Iris pigment epithelial cell (primary cell): ENCODE data around the gene RPA3.
"Not testable (repeated sequence)": the region's sequence is repeated elsewhere in the genome, so short reads cannot be mapped to it uniquely, and the experiment has no call there.

Experiments
- DNase-seq: peaks from one replicate; pipeline ENCODE4 v3.0.0-alpha.2; 2011; ENCODE audit warnings: low read depth

The RPA3 gene

GRCh38 chr7:7694542-7694941, 23.9 kb downstream of the RPA3 start:
- no peak for DNase-seq

GRCh38 chr7:7693881-7694280, 24.5 kb downstream of the RPA3 start:
- peak; percentile 92 for DNase-seq

GRCh38 chr7:7688956-7689355, 29.5 kb downstream of the RPA3 start:
- DNase-seq: no peak

GRCh38 chr7:7688310-7688709, 30.1 kb downstream of the RPA3 start:
- DNase-seq: no peak

- DNase-seq: no peak
Observed at GRCh38 chr7:7687800-7688199, 30.6 kb downstream of the RPA3 start.

DNA sequence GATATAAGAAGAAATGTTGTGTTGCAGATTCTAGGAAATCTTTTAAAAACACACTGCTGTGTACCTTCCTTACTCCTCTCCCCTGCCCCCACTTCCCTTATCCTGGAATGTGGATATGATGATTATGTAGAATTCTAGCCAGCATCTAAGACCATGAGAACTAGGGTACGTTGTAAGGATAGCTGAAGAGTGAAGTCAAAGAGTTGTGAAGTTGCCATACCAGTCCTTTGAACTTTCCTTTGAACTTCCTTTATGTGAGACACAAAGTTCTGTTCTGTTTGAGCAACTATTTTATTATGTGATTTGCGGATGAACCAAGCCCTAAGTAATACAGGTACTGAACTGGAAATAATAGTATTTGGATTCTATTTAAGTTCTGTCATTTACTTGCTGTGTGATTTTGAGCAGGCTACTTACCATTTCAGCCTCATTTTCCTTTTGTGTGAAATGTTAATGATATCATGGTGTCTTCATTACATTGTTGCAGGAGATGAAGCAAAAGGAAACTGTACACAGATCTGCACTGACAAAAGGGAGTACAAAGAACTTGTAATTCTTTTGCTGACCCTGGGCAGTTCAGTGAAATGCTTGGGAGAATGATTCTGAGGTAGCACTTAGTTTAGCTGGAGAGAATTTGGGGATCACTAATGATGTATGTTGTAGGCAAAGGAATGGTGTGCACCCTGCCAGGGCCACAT, 31.4 kb downstream of the RPA3 start:
- DNase-seq: peak; percentile 52

DNA sequence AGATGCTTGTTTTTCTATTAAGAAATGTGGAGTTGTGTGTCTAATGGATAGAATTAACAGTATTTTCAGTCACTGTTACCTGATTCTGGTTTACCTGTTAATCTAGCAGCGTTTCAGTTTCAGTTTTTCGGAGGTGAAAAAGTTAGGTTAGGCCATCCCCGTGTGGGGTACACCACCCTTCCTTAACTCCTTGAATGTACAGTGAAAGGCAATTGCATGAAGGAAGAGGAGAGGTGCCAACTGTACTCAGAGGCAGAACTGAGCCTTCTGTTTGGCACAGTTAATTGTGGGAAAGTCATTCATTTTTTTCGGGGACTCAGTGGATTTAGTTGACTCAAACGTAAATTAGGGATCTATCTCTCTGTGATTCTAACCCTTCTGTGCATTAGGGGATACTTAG, 35.5 kb downstream of the RPA3 start:
- no peak for DNase-seq

GRCh38 chr7:7681936-7682329, 36.5 kb downstream of the RPA3 start:
- DNase-seq: no peak

DNA sequence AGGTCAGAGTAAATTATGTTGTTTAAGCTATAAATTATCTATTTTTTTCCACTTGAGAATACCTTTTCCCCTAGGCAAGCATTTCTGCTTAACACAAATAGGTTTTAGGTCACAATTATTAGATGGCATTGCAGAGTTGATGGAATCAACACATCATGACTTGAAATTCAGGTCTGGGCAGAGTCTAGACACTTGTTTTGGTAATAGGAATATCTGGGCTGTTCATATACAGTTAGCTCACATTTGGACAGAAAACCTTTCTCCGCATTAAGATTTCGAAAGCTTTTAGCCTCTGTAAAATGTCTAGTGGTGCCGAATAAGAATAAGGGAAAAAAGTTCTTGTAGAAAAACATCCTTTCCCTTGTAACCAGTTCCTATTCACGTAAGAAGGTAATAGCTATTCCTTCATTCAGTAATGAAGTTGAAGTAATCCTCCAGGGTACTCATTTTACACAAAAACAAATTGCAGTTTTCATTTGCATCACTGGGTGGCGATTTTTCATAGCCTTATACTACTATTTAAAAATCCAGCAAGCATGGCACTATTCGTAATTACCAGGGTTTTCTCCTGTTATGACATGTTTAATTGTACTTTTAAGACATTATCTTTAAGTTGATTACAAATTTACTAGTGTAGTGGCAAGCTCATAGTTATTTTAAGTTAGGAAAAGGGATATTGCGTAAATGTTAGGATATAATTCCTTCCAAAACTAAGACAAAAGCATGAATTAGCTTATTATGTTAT, 37.0 kb downstream of the RPA3 start:
- peak; percentile 65 for DNase-seq

- not testable (repeated sequence) for DNase-seq
Observed at GRCh38 chr7:7679640-7680039, 38.8 kb downstream of the RPA3 start.

GRCh38 chr7:7675686-7676085, 42.7 kb downstream of the RPA3 start:
- no peak for DNase-seq

GRCh38 chr7:7673240-7673550, 45.2 kb downstream of the RPA3 start:
- no peak for DNase-seq

- DNase-seq: no peak
Observed at GRCh38 chr7:7672545-7673239, 45.7 kb downstream of the RPA3 start.

- no peak for DNase-seq
Observed at GRCh38 chr7:7671361-7671760, 47.0 kb downstream of the RPA3 start.

- DNase-seq: no peak
Observed at GRCh38 chr7:7670490-7670889, 47.9 kb downstream of the RPA3 start.

DNA sequence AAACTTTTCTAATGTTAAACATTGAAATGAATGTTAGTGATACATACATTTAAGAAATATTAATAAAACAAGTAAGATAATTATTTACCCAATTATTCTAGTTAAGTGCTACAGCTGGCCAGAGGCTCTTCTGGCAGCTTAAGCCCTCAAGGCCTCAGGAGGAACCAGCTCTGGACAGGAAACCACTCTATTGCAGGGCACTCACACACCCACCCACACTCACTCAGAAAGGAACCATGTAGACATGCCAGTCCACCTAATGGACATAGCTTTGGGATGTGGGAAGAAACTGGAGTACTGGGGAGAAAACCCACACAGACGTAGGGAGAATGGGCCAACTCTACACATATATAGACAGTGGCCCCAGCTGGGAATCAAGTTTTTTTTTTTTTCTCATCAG, 49.7 kb downstream of the RPA3 start:
- no peak for DNase-seq

- no peak for DNase-seq
Observed at GRCh38 chr7:7667187-7667586, 51.2 kb downstream of the RPA3 start.

DNA sequence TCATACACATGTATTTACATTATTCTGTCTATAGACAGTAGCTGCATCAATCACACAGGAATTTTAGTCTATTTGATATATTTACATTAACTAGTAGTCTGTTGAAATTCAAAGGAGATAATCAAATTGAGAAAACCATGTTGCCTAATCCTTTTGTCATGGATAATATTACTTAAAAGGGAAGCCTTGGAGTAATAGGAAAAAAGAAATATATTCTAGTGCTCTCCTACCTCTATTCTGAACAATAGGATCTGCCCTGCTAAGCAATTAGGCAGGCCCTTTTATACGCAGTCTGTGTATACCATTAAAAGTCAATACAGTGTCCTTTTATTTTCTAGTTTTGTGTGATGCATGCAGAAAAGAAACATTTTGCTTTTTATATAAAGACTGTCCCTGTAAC, 53.4 kb downstream of the RPA3 start:
- DNase-seq: no peak

GRCh38 chr7:7664291-7664690, 54.1 kb downstream of the RPA3 start:
- no peak for DNase-seq

DNA sequence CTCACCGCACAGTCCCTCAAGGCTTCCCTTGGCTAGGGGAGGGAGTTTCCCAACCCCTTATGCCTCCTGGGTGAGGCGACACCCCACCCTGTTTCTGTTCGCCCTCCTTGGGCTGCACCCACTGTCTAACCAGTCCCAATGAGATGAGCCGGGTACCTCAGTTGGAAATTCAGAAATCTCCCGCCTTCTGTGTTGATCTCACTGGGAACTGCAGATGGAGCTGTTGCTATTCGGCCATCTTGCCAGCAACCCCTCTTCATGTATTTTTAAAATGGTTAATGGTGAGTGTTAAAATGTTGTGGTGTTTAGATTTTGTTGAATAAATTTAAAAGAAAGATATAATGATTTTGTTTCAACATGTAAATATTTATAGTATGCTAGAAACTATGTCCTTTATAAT, 55.9 kb downstream of the RPA3 start:
- DNase-seq: peak; percentile 25

GRCh38 chr7:7656459-7656858, 61.9 kb downstream of the RPA3 start:
- DNase-seq: not testable (repeated sequence)

GRCh38 chr7:7654964-7655715, 63.3 kb downstream of the RPA3 start:
- DNase-seq: peak; percentile 45
